NCI-H1436 (cell line): Measurements from ENCODE around the gene CASS4.
"Not testable (repeated sequence)": the region's sequence is repeated elsewhere in the genome, so short reads cannot be mapped to it uniquely, and the experiment has no call there.

ENCODE experiments used
- DNase-seq: peaks from one replicate; lab custom pipeline; 2025; lab: John Stamatoyannopoulos, UW

CASS4 gene

DNA sequence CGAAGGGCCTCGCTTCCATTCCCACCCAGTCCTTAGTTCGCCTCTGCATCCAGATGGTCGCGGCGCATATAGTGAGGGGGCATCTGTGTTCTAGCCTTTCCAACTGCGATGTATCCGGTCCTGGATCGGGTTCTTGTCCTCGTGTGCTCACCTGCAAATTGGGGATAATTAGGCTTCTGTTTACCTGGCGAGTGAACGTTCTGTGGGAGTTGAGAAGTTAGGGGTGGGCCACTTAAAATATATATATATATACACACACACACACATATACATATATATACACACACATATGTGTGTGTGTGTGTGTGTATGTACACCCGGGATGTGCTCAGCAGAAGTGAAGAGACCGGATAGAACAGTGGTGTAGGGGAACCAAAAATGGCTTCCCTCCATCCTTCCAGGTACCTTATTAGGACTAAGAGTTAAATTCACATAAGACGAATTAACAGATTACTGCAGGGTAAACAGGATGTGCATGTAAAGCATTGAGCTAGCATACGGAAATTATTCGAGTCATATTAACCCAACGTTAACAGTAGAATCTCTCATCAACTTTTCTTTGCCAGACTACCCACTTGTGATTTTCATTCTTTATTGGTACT, 19.1 kb upstream of the CASS4 start:
- DNase-seq = no peak

DNA sequence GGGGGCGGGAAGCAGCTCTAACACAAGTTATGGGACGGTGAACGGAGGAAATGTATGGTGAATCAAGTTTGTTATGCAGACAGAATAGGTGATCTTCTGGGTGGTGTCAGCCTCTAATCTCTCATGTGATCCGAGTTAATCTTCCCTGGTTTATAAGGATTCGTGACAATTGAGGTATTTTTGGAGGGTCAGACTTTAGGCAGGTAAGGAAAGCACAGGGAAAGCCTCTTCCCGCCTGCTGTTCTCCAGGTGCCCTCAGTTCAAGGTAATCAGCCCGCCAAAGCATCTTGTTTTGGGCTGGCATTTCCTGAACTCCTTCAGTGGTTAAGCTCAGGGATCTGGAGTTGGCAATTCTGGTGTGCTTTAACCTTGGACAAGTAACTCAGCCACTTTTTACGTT, 18.4 kb upstream of the CASS4 start:
- no peak for DNase-seq

DNA sequence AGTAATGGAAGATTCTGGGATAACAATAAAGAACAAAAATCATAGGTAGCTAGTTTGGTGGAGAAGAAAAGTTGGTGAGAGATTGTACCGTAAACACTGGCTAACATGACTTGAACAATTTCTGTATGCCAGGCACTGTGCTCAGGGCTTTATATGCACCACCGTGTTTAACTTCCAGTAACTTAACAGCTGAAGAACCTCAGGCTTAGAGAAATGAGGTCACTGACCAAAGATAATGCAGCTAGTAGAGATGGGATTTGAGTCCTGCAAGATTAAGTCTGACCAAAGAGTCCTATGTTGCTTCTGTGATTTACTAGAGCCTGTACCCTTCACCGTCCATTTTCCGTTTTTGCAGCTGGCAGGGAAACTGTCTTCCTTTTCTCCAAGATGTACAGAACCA, 16.9 kb upstream of the CASS4 start:
- no peak for DNase-seq

DNA sequence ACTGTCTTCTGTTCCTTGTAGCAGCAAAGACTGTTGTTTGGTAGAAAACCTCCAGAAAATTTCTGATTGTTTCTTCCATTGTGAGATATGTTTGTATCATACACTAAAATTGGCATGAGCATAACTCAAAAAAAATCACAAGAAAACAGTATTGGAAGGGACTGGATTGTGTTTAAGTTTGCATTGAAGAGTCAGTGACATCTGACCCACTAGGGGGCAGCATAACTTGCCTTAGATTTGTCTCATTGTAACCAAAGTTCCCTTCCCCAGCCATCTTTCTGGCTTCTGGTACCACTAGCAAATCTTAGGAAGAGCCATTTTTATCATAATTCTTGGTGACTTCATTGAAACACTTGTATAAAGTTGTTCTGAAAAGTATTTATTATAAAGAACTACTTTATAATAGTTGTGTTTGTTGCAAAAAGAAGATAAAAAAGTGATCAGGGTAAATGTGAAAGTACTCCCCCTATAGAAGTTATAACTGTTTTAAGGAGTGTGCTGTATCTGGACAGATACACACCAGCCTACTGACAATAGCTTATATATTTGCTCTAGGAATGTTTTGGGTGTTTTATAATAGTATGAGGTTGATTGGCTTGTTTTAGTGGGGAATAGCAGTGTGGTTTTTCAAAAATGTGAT, 11.9 kb upstream of the CASS4 start:
- DNase-seq = peak; percentile 43

DNA sequence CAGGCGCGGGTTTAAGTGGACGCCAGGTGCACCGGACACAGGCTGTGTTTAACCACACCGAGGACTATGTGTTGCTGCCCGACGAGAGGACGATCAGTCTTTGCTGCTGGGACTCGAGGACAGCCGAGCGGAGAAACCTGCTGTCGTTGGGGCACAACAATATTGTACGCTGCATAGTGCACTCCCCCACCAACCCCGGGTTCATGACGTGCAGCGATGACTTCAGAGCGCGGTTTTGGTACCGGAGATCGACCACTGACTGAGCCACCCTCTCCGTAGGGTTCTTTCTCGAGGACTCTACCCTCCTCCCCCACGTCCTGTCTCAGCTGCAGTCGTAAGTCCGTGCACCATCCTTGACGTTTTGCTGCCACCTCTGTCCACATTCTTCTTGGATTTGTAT, 8.6 kb upstream of the CASS4 start:
- no peak for DNase-seq

DNA sequence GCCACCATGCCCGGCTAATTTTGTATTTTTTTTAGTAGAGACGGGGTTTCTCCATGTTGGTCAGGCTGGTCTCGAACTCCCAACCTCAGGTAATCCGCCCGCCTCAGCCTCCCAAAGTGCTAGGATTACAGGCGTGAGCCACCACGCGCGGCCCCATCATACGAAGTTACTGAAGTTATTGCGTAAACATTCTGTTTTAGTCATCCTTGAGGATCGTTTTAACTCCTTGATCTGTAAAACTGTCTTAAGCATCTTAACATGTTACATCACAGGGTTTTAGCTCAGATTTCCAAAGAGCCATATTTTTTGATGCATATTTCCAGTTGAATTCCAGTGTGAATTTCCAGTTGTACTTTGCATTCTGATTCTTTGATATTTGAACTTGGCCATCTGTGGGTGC, 6.7 kb upstream of the CASS4 start:
- DNase-seq = not testable (repeated sequence)

DNA sequence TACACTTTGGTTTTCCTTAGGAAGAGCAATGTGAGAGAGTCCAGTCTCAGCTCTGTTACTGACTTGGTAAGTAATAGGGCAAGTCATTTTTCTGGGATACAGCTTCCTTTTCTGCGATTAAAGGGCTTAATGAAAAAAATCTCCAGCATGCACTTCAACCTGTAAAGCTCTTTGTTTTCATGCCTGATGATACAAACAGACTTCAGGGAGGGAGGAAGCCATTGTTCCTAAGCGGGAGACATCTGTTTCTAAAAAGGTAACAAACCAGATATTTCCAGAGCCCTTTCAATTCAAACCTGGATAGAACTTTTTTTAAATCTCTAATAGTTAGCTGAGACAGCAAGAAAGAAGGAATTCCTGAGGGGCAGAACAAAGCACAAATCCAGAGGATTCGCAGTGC, 5.2 kb upstream of the CASS4 start:
- no peak for DNase-seq

DNA sequence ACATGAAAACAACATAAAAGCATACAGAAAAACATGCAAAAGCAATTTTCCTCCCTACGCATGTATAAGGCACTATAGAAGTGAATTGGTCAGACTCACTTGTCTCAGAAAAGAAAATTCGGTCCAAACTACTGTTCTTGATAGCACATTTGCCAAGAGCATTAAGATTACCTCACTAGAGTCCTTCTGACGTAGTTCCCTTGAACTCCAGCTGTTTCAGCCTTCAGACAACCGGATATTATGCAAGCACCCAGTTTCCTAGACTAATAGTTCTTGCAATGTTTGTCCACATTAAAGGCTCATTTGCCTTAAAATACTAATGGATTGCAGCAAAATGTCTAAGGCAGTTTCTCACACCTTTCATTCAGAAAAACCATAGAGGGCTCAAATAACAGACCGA, 2.5 kb upstream of the CASS4 start:
- no peak for DNase-seq

DNA sequence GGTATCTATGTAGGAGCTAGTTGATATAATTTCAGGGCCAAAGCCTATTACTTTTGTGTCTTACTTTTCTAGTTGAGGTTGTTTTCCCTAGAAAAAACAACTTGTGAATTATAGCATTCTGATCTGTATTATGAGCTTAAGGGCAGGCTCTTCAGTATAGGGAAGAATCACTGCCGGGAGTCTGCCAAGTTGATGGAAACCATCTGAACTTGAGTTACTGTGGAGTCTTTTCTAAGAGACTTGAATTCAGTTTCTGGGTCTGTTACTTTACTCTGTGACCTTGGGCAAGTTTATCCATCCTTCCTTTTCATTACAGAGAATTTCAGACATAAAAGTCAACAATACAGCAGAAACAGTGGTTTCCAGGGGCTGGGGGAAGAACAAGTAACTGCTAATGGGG, 2.1 kb upstream of the CASS4 start:
- no peak for DNase-seq

DNA sequence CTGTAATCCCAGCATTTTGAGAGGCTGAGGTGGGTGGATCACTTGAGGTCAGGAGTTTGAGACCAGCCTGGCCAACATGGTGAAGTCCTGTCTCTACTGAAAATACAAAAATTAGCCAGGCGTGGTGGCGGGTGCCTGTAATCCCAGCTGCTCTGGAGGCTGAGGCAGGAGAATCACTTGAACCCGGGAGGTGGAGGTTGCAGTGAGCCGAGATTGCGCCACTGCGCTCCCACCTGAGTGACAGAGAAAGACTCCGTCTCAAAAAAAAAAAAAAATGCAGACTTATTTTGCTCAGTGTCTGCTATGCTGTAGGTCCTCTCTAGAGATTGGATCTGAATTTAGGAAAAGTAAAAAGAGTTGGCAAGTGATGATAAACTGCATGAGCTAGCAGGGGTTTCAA, 773 bp upstream of the CASS4 start:
- DNase-seq = not testable (repeated sequence)

DNA sequence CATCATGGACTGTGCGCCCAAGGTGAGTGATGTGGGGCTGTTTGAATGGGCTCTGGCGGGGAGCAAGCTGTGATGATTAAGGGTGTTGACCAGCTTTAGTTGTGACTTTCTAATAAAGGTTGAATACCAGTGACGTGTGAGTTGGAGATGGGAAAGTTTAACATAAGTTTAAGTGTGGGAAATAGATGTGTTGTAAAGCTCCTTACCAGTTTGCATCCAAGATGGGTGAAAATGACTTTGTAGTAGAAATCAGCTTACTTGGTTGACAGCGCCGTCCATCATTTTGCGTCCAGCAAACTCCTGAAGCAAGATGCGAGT, 372 bp downstream of the CASS4 start:
- no peak for DNase-seq

DNA sequence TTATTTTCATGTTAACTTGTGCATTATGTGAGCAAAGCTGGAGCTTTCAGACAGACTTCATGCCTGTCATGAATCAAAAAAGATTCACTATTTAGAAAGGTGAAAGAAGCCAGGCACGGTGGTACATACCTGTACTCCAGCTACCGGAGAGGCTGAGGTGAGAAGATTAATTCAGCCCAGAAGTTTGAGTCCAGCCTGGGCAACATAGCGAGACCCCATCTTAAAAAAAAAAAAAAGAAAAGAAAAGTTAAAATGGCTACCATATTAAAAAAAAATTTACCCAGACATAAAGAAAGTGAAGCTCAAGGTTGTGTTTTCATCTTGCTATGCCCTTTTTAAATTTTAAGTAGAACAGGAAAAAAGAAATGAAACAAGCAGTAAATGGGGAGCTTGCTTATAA, 889 bp downstream of the CASS4 start:
- DNase-seq = no peak

DNA sequence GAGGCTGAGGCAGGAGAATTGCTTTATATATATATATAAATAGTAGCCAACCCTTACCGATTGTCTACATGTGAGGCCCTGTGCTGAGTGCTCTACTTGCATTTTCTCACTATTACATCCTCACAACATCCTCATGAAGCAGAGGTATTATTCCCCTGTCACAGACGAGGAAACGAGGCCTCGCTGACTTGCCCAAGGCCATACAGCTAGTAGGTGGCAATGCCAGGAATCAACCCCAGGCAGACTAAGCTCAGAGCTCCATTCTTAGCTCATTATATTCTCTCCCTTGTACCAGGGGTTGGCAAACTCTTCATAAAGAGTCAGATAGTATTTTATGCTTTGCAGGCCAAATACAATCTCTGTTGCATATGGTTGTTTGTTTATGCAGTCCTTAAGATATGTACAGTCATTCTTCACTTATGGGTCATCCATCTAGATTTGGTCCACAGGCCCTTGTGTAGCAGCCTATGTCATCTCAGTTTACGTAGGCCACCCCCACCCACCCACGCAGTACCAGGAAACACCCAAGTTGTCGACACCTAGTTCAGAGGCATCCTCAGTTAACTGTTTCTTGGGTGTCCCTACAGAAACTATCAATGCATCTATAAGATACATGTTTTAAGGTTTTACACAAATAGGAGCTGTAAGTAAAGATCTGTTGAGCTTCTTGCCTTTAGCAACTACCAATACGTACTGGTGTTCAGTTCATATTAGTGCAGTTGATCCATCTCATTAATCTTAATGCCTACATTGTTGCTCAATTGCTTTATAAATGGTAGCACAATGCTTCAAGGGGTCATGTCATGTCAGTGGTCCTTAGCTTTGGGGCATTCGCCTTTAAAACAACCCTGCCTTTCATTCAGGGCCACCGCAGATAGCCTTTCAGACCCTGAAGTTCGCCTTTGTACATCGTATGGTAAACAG, 3.0 kb downstream of the CASS4 start:
- DNase-seq = no peak

DNA sequence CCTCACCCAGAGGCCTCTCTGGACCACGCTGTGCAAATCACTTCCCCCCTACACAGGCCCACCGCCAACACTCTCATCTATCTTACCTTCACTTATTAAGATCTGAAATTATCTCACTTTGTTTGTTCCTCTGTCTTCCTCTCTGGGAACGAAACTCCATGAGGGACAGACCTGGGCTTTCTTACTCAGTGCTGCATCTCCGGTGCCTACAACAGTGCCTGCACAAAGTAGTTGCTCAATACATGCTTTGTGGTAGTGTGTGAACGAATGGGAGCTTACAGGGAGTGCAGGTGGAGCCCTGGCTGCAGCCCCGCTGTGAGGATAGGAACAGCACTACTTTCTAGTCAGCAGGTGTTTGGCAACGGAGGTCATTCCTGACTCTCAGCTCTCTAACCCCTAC, 5.3 kb downstream of the CASS4 start:
- DNase-seq = no peak

DNA sequence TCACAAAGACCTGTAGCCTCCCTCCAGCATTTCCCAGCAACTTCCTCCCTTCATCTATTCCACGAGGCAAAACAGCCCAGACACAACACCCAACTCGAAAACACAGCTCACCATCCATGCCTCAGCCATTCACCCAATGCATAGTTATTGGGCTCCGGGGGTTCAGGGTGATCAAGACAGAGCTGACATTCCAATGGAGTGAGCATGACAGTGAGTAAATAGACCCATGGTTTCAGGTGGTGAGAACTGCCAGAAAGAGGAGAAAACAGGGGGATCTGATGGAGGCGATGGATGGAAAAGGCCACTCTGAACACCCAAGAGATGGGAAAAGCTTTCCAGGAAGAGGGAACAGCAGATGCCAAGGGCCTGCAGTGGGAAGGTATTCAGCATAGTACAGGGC, 5.9 kb downstream of the CASS4 start:
- DNase-seq = no peak

DNA sequence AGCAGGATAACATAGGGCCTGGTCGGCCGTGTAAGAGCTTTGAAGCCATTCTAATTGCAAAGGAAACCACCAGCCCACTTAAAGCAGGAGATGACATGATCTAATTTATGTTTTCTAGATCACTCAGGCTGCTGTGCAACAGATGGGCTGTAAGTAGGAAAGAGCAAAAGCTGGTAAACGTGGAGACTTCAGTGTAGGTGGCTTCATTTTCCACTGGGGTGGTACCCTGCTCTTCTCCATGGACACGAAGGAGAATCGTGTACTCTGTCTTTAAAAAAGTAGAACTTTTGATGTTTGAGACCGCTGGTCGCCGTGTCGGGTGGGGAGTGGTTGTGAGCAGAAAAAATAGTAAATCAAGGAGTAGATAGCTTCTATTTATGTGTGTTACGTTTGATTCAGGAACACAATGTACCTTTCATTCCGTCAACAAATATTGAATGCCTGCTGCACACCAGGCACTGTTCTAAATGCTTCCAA, 6.4 kb downstream of the CASS4 start:
- DNase-seq = no peak

DNA sequence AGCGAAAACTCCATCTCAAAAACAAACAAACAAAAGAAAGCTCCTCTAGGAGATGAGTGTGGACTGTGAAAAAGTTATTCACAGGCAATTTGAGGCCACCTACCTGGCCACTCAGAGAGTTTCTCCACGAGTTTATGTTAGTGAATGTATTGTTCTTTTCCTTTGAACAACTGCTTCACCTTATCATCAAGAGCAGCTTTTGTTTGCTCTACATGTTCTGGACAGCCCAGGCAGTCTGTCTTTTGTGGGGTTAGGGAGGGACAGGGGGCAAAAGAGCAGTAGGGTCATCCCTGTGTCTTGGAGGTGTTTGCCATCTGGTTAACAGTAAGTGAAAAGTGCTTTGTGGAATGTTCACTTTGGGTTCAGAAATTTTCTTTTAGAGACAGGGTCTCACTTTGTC, 8.0 kb downstream of the CASS4 start:
- no peak for DNase-seq

DNA sequence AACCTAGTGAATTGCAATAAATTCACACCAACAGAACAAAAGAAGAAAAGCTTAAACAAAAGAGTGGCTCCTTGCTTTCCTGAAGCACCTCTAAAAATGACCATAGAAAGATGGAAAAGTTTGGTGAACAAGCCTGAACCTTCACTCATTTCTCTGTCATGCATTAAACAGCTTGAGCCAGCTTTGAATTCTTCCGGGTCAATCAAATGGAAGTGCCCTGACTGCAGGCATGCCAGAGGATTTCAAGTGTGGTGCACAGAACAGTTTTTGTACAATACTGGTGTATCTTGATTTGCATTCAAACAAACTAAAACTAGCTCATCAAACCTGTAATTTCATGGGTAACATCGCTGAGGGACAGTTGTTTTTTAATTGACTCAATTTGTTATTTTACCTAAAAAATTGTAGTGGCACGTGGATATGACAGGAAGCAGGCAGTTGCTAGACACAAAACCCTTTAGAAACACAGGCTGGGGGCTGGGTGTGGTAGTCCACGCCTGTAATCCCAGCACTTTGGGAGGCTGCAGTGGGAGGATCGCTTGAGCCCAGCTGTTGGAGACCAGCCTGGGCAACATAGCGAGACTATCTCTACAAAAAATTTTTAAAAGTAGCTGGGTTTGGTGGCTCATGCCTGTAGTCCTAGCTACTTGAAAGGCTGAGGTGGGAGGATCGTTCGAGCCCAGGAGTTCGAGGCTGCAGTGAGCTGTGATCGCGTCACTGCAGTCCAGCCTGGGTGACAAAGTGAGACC, 9.1 kb downstream of the CASS4 start:
- no peak for DNase-seq

DNA sequence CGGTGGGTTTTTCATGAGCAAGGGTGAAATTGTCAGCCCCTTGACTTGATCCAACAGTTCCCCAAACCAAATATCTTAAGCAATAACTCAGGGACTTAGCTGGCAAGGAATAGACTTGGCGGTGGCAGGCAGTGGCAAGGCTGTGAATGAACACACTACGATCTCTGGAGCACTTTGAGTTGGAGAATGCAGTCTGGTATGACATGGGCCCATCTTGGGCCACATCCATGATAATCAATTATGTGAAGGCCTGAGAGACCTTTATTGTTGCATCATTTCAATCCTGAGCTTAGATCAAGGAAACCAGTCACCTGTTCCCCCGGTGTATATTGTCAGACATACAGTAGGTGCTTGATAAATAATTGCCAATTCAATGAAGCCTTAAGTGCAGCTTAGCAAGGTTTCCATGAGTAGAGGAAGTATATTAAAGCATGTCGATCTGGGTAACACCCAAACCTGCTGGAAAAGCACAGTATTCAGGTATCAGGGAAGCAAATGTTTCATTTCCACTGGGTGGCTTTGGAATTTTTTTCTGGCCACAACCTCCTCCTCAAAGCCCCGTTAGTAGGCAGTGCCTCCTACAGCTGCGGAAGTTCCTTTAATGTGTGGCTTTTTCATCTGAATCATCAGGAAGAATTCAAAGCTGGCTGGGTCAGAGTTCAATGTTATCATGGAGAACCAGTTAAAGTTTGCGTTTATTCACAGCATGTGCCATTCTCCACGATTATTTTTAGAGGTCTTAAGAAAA, 10.2 kb downstream of the CASS4 start:
- DNase-seq = no peak

DNA sequence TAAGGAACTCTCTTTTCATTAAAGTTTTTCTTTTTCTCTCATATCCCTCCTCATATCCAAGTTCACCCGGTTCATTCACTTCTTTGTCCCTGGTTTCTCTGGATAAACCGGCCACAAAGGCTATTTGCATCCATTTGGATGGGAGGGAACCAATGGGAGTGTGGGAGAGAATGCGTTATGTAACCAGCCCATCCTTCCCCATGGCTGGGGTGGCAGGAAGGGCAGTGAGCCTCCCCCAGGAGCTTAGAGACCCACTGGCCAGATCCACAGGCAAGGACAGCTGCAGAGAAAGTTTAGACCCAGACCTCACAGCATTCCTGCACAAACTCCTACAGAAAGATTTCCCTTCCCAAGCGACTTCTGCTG, 10.7 kb downstream of the CASS4 start:
- DNase-seq = no peak

DNA sequence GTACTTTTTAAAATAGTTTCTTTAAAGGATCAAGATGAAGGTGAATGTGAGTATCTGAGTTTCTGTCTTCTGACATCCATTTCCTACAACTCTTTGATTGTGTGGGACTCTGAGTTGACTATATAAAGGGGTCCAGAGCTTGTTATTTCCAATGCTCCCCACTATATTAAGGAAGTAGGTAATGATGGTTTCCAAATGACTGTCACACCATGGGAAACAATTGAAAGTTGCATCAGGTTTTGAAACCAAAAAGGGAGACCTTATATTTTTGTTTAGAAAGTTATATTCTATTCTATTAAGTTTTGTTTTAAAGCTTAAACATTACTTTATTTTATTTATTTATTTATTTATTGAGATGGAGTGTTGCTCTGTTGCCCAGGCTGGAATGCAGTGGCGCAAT, 11.2 kb downstream of the CASS4 start:
- DNase-seq = no peak

DNA sequence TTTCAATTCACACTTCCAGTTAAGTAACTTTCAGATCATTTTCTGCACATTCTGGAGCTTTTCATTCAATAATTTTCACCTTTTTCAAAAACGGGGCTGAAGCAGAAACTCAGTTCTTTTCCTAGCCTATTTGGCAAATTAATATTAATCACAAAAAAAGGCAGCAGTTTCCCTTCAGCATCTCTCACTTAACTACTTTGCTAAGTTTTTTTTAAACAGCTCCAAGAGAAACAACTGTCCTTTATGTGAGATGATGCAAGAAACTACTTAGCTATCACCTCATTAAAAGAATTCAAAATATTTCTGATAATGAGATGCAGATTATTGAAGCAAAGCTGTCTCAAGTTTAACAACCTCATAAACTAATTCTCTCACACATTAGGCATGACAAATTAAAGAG, 11.8 kb downstream of the CASS4 start:
- DNase-seq = no peak
